Measurements from ENCODE around the gene DCP2.

DCP2 gene

GRCh38 chr5:112995764-112996618 lies 19.4 kb downstream of the DCP2 start (continued):
- TF ChIP-seq ZNF660 (tag by site-specific recombination; IDR thresholded peaks at IDR 0.05) (no peak), ZBTB17 (tag by site-specific recombination; IDR thresholded peaks at IDR 0.05) (peak; percentile 39; the same call in 1 of the 2 replicates), ZNF768 (tag by site-specific recombination; IDR thresholded peaks at IDR 0.05) (no peak), ZNF174 (tag by site-specific recombination; IDR thresholded peaks at IDR 0.05) (no peak), ZNF692 (tag by site-specific recombination; IDR thresholded peaks at IDR 0.05) (no peak), PRDM4 (tag by site-specific recombination; IDR thresholded peaks at IDR 0.05) (no peak), ZNF488 (tag by site-specific recombination; IDR thresholded peaks at IDR 0.05) (no peak), ZNF223 (tag by site-specific recombination; IDR thresholded peaks at IDR 0.05) (no peak), KLF9 (tag by site-specific recombination; IDR thresholded peaks at IDR 0.05; ENCODE audit: low read depth) (no peak), SALL2 (tag by site-specific recombination; IDR thresholded peaks at IDR 0.05; ENCODE audit: borderline replicate concordance) (no peak), ZNF26 (tag by site-specific recombination; IDR thresholded peaks at IDR 0.05) (no peak), ZNF2 (tag by site-specific recombination; IDR thresholded peaks at IDR 0.05) (peak; percentile 98), MYNN (tag by site-specific recombination; IDR thresholded peaks at IDR 0.05; ENCODE audit: borderline replicate concordance) (no peak)

- POLR2A ChIA-PET, result interaction anchor here (1.2 kb wide), 1 partner anchor 21 kb away, joined by 7 read pairs; the partner anchor contains the start of gene DCP2
- TF ChIP-seq GLIS2 (tag by site-specific recombination; IDR thresholded peaks at IDR 0.05) (no peak), ZNF513 (tag by site-specific recombination; IDR thresholded peaks at IDR 0.05) (no peak), ZNF596 (tag by site-specific recombination; IDR thresholded peaks at IDR 0.05) (no peak), ZNF626 (tag by site-specific recombination; IDR thresholded peaks at IDR 0.05) (no peak), PBX3 (CRISPR knock-in tag; IDR thresholded peaks at IDR 0.05) (no peak), FEZF1 (tag by site-specific recombination; IDR thresholded peaks at IDR 0.05) (no peak), ZSCAN4 (tag by site-specific recombination; IDR thresholded peaks at IDR 0.05) (no peak), BCL11B (tag by site-specific recombination; IDR thresholded peaks at IDR 0.05; ENCODE audit: low read depth) (no peak), PATZ1 (tag by site-specific recombination; IDR thresholded peaks at IDR 0.05) (no peak)
Measured at GRCh38 chr5:112996830-112997374, 20.3 kb downstream of the DCP2 start.

More at GRCh38 chr5:112996830-112997374, 20.3 kb downstream of the DCP2 start:
- CTCF ChIA-PET, result interaction anchor here (0.6 to 4.7 kb wide), 58 partner anchors 10 to 821 kb away, joined by 3 to 58 read pairs (median 4); partner anchors contain the start of gene YTHDC2
- Histone ChIP-seq H3K9me3 (ENCODE audit: control insufficient read depth, insufficient read depth, low read depth, low read length) (no peaks in the 10 kb centered on the region), H3K4me3 (ENCODE audit: low read depth, low read length) (no peak overlapping the region), H3K36me3 (ENCODE audit: control insufficient read depth in 2 of 2, insufficient read depth in 1 of 2, low read length in 2 of 2) (peaks cover 27 to 48% of the 10 kb centered on the region in 2 experiments), H3K4me1 (ENCODE audit: control insufficient read depth, insufficient read depth, low read length) (peaks cover 2% of the 10 kb centered on the region; the same call in 1 of the 2 replicates), H3K27ac (ENCODE audit: extremely low read depth, low read depth, low read length) (no peak overlapping the region)

Measured in HEK293 (cell line).